ENCODE measurements around the gene OR1M1.
"Not testable (repeated sequence)": the region's sequence is repeated elsewhere in the genome, so short reads cannot be mapped to it uniquely, and the experiment has no call there.

DNA sequence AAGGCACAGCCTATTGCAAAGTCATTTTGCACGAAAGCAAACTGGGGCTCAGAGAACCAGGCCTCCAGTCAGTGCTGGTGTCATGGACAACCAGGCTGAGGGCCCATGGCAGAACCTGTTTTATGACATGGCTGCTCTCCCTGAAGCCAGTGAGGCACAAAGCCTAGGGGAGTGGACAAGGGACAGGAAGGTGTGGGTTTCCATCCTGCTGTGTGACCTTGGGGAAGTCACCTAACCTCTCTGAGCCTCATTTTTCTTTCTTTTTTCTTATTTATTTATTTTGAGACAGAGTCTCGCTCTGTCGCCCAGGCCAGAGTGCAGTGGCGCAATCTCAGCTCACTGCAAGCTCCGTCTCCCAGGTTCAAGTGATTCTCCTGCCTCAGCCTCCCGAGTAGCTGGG lies 15.1 kb upstream of the OR1M1 start:
- TF ChIP-seq, protein P1, sequence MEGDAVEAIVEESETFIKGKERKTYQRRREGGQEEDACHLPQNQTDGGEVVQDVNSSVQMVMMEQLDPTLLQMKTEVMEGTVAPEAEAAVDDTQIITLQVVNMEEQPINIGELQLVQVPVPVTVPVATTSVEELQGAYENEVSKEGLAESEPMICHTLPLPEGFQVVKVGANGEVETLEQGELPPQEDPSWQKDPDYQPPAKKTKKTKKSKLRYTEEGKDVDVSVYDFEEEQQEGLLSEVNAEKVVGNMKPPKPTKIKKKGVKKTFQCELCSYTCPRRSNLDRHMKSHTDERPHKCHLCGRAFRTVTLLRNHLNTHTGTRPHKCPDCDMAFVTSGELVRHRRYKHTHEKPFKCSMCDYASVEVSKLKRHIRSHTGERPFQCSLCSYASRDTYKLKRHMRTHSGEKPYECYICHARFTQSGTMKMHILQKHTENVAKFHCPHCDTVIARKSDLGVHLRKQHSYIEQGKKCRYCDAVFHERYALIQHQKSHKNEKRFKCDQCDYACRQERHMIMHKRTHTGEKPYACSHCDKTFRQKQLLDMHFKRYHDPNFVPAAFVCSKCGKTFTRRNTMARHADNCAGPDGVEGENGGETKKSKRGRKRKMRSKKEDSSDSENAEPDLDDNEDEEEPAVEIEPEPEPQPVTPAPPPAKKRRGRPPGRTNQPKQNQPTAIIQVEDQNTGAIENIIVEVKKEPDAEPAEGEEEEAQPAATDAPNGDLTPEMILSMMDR (IDR thresholded peaks at IDR 0.05; ENCODE audit: insufficient read depth, low read length, poor library complexity, severe bottlenecking), result not testable (repeated sequence)
- TF ChIP-seq EZH2phosphoT487 (conservative IDR thresholded peaks at IDR 0.05; ENCODE audit: low read length), result not testable (repeated sequence)

Data from SU-DHL-6 (cell line).